NCI-H2196 treated with DMSO at 0.1 percent for 48 hours (cell line): Measurements from ENCODE around the gene EPB41L2.
"Not testable (repeated sequence)": the region's sequence is repeated elsewhere in the genome, so short reads cannot be mapped to it uniquely, and the experiment has no call there.

Source experiments
- DNase-seq: peaks from one replicate; lab custom pipeline; 2025; ENCODE audit not compliant: unreplicated experiment; lab: John Stamatoyannopoulos, UW

EPB41L2 gene

DNA sequence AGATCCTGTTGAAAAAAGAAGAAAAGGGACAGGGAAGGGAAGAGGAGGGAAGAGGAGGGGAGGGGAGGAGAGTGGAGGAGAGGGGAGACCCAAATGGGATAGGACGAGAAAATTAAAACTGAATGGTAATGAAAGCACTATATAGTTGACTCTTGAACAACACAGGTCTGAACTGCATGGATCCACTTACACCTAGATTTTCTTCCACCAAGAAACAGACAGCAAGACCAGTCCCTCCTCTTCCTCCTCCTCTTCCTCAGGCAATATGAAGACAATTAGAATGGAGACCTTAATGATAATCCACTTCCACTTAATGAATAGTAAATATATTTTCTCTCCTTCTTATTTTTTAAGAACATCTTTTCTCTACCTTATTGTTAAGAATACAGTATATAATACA, 113.5 kb downstream of the EPB41L2 start:
- DNase-seq, result no peak

DNA sequence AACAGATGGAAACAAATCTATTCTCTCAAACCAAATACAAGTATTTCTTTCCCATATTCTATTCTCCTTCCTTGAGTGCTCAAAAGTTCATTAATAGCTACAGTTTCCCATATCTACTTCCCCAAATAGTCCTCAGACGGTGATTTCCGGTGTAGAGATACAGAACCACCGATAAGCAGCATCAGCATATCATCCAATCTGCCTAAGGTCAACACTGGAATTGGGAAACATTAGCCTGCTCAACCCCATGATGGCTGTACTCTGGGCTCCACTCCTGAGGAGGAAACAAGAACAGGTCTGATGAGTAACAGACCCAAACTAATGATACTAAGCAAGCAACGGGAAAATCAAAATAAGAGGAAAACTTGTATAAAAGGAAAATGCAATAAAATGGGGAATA, 115.6 kb downstream of the EPB41L2 start:
- DNase-seq, result no peak

DNA sequence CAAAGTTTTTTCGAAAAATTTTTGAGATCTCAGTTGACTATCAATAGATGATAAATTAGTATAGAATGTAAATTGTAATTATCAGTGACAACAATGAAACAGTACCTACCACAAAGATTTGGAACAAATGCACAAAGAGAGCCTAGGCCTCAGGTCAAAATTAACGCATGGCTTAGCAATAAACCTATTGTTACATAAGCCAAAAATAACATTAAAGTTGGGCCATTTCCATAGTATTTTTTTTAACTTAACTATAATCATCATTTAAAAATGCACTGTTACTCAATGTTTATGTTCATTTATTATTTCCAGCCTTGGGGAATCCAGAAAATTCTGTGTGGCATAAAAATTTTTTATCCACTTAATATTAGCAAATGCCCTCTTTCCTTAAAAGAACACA, 117.0 kb downstream of the EPB41L2 start:
- DNase-seq, result no peak

DNA sequence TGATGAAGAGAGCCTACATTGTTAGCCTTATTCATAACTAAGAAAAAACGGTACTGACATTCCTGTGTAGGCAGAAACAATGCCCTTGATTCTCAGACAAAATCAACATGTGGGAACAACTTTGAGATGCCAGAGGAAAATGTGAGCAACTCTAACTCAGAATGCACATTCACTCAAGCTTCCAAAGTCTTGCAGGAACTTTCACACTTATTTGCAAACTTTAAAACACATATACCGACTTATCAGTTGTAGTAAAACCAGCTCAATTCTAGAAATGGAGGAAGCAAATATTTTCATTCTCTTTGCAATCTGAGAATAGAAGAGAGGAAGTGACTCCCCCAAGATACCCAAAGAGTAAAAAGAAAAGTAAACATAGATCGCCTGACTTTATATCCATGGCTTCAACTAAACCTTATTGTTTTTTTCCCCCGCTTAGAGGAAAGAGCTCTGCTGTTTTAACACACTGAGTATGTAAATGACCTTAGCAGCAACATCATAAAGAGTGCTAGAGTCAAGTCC, 117.6 kb downstream of the EPB41L2 start:
- DNase-seq, result no peak

DNA sequence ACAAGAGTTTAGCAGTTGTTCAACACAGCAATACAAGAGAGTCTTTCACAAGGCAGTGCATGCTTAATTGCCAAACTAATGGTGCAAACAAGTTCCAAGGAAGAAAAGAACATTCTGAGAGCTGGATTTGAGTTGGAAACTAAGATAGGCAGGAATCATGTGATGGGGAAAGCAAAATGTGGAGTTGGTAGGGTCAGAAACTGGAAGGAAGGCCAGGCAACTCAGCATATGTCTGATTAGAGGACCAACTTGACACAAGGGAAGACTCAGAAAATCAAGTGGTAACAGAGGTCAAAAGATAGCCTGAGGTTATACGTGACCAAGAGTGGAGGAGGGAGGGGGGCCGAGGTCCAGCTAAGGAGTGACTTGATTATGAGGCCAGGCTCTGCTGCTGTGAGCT, 118.6 kb downstream of the EPB41L2 start:
- no peak for DNase-seq

DNA sequence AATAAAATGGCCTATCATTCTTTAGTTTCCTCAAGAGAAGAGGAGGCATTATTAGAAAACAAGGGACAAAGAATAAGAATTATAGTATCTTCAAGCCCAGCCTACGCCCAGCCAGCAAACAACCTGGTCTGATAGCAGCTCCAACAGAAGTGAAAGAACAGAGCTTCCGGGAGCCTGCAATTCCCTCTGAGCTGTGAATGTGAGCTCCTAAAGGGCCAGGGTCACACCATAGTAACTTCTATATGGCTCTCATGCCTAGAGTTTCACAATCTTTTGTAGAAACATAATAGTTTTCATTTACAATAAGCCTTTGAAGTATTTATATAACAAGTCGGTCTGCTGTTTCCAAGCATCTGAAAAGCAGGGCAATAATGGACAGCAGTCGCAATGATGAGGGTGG, 119.3 kb downstream of the EPB41L2 start:
- DNase-seq, result no peak

DNA sequence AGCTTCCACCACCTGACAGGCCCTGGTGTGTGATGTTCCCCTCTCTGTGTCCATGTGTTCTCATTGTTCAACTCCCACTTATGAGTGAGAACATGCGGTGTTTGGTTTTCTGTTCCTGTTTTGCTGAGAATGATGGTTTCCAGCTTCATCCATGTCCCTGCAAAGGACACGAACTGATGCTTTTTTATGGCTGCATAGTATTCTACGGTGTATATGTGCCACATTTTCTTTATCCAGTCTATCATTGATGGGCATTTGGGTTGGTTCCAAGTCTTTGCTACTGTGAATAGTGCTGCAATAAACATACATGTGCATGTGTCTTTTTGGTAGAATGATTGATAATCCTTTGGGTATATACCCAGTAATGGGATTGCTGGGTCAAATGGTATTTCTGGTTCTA, 120.3 kb downstream of the EPB41L2 start:
- DNase-seq, result not testable (repeated sequence)

DNA sequence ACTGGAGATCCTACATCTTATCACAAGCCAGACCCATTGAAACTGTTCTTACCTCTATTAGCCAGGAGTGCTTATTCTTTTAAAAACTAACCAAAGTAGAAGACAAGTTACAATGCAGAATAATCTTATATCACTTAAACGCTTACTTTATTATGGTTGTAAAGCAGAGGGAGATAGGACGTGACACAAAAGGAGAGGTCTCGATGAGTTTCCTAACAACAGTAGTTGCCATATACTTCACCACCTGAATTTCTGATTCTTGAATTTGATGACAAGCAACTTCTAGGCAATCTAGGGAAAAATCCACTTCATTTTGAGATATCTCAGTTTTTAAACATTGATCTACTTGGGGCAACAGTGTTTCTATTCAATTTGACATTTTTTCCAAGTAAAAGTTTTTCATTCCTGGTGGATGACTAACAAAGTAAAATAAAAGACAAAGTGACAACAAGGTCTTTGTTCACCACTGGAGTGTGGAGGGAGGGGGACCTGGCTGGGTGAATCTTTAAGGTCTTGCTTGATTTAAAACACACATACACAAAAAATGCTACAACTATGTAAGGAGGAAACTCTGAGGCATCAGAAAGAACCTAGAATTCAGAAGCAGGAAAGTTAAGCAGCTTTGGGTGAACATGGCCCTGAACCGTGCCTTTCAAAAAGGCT, 125.0 kb downstream of the EPB41L2 start:
- no peak for DNase-seq

DNA sequence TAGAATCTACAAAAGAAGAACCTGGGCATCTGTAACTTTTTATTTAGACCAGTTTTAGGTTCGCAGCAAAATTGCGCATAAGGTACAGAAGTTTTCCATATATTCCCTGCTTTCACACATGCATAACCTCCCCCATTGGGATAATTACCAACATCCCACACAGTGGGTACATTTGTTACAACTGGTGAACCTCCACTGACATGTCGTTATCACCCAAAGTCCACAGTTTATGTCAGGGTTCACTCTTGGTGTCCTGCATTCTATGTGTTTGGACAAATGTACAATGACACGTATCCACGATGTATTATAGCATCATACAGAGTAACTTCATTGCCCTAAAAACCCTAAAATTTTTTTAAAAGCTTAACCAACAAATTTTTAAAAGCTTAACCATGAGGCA, 126.1 kb downstream of the EPB41L2 start:
- no peak for DNase-seq

DNA sequence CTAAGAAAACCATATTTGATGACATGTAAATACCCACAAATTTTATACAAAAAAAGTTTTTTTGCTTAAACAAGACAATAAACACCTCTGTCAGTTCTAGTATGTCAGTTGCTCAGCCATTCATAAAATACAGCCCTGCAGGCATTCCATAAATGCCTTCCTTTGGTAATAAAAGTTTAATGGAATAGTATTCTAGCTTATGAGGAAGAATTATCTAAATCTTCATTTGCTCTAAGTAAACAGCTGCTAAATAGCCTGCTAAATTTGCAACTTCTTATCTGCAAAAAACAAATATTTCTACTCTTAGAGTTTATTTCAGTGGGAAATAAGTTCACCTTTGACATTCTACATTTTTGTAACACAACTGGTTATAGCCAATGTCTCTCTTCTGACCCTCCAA, 127.1 kb downstream of the EPB41L2 start:
- DNase-seq, result no peak

DNA sequence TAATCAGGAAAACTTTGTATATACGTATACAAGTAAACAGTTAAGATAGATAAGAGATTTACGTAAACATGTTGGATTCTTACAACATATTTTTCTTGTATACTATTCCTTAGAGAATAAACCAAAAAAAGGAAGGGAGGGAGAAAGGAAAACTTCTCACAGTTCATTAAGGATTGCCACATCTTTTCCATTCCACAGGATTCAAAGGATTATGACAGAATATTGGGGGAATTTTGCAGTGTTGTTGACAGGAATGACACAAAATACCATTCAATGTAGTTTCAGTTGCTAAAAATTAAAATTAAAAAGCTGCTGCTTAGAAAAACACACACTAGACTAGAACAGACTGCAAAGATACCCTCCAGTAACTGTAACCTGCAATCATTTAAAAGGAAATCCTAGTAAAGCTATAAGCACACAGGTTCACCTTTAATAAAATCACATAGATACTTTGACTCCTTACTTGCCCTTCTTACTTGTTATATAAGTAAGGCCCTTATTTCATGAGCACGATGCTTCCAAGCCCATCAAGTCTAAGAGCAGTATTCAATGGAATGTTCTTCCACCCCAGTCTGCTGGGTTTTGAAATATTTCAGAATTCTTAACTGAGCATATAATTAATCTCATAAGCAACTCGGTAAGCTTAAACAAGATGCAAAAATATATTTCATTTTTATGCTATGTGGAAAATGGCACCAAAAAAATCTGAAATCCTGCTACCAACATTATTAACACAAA, 128.0 kb downstream of the EPB41L2 start:
- no peak for DNase-seq

DNA sequence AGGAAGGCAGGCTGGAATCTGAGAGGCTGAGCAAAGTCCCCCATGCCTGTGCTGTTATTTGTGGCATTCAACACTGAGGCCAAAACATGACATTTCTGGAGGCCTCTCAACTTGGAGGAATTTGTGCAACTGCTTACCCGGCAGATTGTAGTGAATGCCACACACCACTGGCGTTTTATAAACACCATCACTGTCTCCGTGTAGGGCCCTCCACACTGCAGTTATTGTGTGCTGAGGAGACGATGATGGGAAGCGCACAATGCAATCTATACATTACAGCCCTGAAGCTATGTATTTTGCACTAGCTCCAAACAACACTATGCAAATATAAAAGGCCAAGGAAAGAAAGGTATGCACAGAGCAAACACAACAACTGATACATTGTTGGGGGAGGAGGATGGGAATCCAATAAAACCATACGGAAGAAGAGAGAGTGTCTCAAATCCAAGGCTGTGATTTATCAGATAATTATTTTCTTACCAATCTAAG, 129.3 kb downstream of the EPB41L2 start:
- no peak for DNase-seq

DNA sequence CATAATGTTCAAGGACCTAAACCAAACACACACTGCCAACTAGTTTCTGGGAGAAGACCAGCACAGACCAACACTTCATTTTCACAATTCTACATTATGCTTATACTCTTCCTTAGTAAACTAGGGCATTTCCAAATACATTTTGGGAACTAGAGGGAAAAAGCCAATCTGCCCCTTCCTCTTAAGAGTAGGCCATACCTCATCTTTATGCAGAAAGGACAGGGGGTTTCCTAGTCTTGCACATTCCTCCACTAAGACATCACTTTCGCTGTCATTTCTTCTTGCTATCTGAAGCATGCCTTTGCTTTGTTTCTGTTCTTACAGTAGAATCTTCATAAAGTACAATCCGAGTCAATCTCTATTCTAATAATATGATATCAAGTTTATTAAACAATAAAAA, 130.1 kb downstream of the EPB41L2 start:
- no peak for DNase-seq

DNA sequence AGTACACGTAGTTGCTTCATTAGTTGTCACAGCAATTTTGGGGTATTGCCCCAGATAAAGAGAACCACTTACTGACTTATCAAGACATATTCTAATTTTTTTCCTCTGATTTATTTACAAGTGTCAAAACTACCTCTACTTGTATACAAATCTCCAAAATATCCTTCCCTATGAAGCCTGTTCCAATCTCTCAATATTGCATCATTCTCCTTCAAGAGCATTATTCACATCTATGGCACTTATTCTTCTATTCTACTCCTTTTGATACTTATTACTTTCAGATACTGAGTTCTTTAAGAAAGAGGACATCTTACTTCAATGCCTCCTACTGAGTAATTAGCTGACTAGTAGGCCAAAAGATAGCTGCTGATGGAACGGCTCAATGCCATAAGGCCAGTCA, 130.6 kb downstream of the EPB41L2 start:
- no peak for DNase-seq

DNA sequence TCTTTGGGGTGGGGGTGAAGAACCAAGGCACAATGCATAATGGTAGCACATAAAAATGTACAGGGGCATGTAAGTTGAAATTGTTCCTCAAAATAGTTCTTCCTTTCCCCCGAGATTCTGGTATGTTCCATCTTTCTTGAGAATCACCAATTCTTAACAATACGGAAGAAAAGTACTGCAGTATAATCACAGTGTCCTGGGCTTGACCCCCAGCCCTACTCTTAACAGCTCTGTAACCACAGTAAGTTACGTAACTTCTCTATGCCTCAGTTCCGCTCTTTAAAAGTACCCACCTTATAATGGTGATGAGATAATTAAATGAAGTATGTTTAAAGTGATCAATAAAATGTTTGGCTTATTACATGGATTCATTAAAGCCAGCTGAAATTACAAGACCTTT, 131.4 kb downstream of the EPB41L2 start:
- DNase-seq, result no peak

DNA sequence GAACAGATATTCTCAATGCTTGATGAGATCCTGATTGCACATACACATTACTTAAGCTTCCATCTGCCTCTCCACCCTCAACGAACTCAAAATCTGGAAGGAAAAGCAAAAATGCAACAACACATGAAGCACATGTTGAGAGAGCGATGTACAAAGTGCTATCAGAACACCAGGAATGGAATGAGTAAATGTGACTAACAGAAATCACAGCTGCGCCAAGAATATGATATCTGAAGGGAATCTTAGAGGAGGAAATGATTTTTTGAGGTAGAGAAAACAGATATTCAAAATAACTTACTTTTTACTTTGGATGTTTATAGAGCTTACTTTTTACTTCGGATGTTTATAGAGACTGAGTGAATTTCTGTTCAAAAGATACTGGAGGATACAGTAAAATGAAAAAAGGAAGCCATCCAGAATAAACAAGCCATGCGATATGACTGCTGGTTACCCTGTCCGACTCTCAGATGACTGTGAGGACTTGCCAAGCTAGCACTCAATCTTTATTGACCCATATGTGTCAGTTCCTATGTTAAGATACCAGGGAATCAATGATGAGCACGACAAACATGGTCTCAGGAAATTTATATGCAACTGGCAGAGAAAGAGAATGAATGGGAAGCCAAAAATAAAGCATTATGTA, 133.9 kb downstream of the EPB41L2 start:
- no peak for DNase-seq

DNA sequence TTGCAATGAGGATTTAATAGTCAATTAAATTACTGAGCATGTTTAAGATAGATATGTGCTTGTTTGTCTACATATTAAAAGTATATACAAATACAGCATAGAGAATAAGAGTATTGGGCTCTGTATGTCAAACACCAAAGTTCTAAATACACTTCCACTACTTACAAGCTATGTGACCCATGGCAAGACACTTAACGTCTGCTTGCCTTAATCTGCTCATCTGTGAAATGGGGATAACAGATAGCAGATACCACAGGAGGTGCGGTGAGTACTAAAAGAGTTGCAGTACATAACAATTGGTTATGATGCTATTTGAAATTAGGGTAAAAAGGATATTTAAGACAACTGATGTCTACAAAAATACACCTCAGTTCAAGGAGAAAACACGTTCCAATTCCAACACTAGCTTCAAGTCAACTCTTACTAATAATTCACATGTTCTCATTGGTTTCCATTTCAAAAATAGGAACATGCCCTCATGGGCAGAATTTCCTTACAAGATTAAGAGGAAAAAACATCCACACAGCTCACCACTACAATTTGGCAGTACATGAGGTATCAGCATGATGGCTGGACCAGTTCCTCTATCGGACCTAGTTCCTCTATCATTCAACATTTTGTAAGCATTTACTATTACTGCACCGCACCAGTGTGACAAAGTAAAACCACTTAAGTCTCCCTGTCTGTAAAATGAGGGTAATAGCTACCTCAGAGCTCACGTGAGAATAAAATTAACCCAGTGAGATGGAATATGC, 134.7 kb downstream of the EPB41L2 start:
- no peak for DNase-seq

DNA sequence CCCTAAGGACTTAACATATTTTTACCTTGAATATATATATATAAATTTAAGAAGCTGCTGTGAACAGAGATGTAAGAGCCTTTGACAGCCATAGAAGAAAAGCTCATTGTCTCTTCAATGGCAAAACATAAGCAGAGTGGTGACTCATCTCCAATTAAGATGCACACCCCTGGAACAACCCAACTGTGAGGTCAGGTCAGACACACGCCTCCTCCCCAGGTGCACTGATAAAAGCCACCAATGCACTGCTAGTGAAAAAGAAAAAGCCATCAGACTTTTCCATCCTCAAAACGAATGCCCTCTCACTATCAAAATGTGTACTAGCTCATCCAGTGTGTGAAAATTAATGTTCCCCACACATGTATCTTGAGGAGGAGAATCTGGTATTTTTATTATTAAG, 135.7 kb downstream of the EPB41L2 start:
- DNase-seq, result no peak

DNA sequence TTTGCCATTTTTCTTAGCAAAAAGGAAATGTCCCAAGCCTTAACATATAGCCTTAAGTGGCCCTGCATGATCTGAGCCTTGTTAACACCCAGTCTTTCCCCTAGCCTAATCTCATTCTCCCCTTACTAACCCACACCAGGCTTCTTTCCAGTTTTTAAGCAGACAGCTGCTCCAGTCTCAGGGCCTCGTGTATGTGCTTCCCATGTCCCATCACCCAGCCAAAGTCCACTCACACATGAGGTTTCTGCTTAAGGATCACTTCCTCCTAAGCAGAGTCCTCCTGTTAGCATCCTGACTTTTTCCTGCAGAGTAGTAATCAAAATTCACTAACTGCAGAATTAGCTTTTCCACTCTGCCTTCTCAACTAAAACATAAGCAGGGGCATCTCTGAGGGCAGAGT, 139.7 kb downstream of the EPB41L2 start:
- DNase-seq, result no peak

DNA sequence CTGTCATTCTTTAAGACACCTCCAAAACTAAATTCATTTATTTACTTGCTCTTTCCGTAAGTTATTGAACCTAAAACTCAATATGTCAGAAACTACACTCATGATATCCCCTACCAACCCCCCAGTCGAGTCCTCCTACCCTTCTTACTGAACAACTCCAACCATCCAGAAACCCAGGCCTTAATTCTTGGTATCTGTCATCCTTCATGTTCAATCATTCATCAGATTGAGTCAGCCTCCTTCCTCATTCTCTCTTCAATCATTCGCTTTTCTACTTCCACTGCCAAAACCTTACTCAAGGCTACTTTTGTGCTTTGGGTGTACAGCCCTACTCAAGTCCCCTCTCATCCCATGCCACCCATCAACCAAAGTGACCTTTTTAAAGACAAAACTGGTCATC, 140.1 kb downstream of the EPB41L2 start:
- DNase-seq, result no peak

DNA sequence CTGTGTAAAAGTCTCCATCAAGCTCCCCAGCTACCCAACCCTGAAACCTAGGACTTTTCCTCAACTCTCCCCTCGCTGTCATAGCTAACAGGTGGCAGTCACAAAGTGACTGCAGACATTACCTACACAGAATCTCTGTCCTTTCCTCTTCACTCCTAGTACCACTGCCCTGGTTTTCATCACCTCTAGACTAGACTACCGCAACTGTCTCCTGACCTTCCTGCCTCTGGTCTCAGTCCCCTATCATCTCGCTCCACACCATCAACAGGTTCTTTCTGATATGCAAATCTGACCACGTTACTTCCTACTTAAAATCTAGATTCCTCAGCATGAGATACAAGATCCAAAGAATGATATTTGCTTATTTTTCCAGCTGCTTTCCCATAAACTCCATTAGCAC, 142.1 kb downstream of the EPB41L2 start:
- no peak for DNase-seq
